ENCODE data around the gene CREB1.

The CREB1 gene

DNA sequence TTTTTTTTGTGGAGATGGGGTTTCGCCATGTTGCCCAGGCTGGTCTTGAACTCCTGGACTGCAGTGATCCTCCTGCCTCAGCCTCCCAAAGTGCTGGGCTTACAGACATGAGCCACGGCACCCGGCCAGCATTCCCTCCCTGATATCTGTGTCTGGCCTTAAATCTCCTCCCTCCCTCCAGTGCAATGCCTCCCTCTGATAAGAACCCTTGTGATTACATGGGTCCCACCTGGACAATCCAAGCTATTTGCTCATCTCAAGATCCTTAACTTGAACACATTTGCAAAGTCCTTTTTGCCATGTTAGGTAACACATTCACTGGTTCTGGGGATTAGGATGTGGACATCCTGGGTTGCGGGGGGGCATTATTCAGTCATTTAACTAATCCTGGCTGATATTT, 40.5 kb upstream of the CREB1 start:
- TF ChIP-seq, protein P1, sequence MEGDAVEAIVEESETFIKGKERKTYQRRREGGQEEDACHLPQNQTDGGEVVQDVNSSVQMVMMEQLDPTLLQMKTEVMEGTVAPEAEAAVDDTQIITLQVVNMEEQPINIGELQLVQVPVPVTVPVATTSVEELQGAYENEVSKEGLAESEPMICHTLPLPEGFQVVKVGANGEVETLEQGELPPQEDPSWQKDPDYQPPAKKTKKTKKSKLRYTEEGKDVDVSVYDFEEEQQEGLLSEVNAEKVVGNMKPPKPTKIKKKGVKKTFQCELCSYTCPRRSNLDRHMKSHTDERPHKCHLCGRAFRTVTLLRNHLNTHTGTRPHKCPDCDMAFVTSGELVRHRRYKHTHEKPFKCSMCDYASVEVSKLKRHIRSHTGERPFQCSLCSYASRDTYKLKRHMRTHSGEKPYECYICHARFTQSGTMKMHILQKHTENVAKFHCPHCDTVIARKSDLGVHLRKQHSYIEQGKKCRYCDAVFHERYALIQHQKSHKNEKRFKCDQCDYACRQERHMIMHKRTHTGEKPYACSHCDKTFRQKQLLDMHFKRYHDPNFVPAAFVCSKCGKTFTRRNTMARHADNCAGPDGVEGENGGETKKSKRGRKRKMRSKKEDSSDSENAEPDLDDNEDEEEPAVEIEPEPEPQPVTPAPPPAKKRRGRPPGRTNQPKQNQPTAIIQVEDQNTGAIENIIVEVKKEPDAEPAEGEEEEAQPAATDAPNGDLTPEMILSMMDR (IDR thresholded peaks at IDR 0.05; ENCODE audit: poor library complexity, severe bottlenecking) = no peak

DNA sequence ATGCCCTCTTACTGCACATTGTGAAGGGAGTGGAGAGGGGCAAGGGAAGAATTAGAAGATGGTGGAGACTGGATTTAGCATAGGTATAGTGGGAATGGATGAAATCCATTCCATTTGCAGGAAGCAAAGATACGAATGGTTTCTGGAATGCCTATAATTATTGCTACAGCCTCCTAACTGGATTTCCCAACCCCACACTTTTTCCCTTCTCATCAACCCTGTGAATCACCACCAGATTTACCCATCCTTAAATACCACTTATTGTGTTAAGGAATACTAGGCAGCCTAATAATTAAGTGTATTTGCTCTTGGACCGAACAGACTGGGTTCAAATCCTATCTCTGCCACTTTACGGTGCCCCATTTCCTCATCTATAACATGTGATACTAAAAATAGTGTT, 39.3 kb upstream of the CREB1 start:
- Histone ChIP-seq H3K36me3 (ENCODE audit: low read depth) (no peaks in the 10 kb centered on the region), H3K4me1 (ENCODE audit: insufficient read depth, poor library complexity, severe bottlenecking) (peaks cover 15% of the 10 kb centered on the region), H3K9me3 (ENCODE audit: severe bottlenecking) (no peaks in the 10 kb centered on the region), H3K27me3 (ENCODE audit: insufficient read depth, poor library complexity, severe bottlenecking) (no peaks in the 10 kb centered on the region), H3K4me3 (ENCODE audit: severe bottlenecking) (no peak overlapping the region), H3K27ac (ENCODE audit: poor library complexity, severe bottlenecking) (no peak overlapping the region)
- no peak for DNase-seq (ENCODE audit: low spot score)
- TF ChIP-seq, protein P1 (IDR thresholded peaks at IDR 0.05; ENCODE audit: poor library complexity, severe bottlenecking) = no peak
- no peak for ATAC-seq (ENCODE audit: low read depth)

More for the DNA sequence above, 40.5 kb upstream of the CREB1 start:
- no peak for ATAC-seq (ENCODE audit: low read depth)
- H3K27ac ChIP-seq (ENCODE audit: poor library complexity, severe bottlenecking) = peak overlapping the region; percentile 55
- peaks cover 15% of the 10 kb centered on the region for H3K4me1 ChIP-seq (ENCODE audit: insufficient read depth, poor library complexity, severe bottlenecking)
- no peaks in the 10 kb centered on the region for H3K36me3 ChIP-seq (ENCODE audit: low read depth)
- DNase-seq (ENCODE audit: low spot score) = no peak
- H3K4me3 ChIP-seq (ENCODE audit: severe bottlenecking) = no peak overlapping the region
- no peaks in the 10 kb centered on the region for H3K27me3 ChIP-seq (ENCODE audit: insufficient read depth, poor library complexity, severe bottlenecking)
- H3K9me3 ChIP-seq (ENCODE audit: severe bottlenecking) = no peaks in the 10 kb centered on the region

DNA sequence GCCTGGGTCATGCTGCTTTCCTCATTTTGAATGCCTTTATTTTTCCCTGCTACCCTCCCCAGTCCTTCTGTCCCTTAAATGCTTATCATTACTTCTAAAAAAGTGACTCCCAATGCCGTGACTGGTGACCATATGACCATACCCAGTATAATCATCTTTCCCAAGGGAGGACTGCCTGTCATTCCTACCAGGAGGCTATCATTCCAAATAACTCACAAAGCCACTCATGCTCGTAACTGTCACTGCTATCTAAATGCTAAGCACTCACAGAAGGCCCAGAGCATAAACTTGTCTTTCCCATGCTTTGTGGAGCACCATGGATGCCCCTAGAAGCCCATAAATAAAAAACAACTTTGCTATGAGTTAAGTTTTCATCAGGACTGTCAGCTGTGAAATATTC, 38.7 kb upstream of the CREB1 start:
- Histone ChIP-seq H3K4me1 (ENCODE audit: insufficient read depth, poor library complexity, severe bottlenecking) (peaks cover 15% of the 10 kb centered on the region), H3K4me3 (ENCODE audit: severe bottlenecking) (no peak overlapping the region), H3K27ac (ENCODE audit: poor library complexity, severe bottlenecking) (no peak overlapping the region), H3K9me3 (ENCODE audit: severe bottlenecking) (no peaks in the 10 kb centered on the region), H3K36me3 (ENCODE audit: low read depth) (no peaks in the 10 kb centered on the region), H3K27me3 (ENCODE audit: insufficient read depth, poor library complexity, severe bottlenecking) (no peaks in the 10 kb centered on the region)
- TF ChIP-seq, protein P1 (IDR thresholded peaks at IDR 0.05; ENCODE audit: poor library complexity, severe bottlenecking) = no peak
- ATAC-seq (ENCODE audit: low read depth) (no peak), DNase-seq (ENCODE audit: low spot score) (no peak)

DNA sequence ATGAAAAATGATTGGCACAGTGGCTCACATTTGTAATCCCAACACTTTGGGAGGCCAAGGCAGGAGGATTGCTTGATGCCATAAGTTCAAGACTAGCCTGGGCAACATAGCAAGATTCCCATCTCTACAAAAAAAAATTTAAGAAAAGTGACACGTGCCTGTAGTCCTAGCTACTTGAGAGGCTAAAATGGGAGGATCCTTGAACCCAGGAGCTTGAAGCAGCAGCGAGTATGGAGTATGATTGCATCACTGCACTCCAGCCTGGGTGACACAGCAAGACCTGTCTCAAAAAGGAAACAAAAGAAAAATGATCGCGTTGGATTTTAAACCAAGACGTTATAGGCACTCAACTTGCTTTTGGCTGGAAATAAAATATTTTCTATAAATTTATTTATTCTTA, 37.8 kb upstream of the CREB1 start:
- no peaks in the 10 kb centered on the region for H3K9me3 ChIP-seq (ENCODE audit: severe bottlenecking)
- no peak overlapping the region for H3K4me3 ChIP-seq (ENCODE audit: severe bottlenecking)
- DNase-seq (ENCODE audit: low spot score) (no peak), ATAC-seq (ENCODE audit: low read depth) (no peak)
- H3K4me1 ChIP-seq (ENCODE audit: insufficient read depth, poor library complexity, severe bottlenecking) = peaks cover 15% of the 10 kb centered on the region
- H3K27ac ChIP-seq (ENCODE audit: poor library complexity, severe bottlenecking) = no peak overlapping the region
- no peaks in the 10 kb centered on the region for H3K36me3 ChIP-seq (ENCODE audit: low read depth)
- TF ChIP-seq, protein P1 (IDR thresholded peaks at IDR 0.05; ENCODE audit: poor library complexity, severe bottlenecking) = no peak
- H3K27me3 ChIP-seq (ENCODE audit: insufficient read depth, poor library complexity, severe bottlenecking) = no peaks in the 10 kb centered on the region

DNA sequence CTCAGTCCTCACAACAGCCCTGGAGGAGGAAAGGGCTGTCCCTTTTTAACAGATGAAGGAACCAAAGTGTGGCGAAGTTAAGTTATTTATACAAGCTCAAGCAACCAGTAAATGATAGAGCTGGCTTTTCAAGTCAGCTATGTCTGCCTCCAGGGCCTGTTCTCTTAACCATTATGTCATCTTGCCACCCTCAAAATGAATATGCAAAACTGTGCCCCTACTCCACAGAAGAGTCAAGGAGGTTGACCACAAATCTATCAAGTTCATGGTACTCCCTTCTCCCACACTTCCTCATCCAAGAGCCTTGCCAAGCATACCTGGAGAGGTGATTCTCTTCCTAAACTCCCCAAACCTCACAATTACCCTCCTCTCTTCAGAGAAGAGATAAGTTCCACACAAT, 37.3 kb upstream of the CREB1 start:
- Histone ChIP-seq H3K9me3 (ENCODE audit: severe bottlenecking) (no peaks in the 10 kb centered on the region), H3K36me3 (ENCODE audit: low read depth) (no peaks in the 10 kb centered on the region), H3K4me3 (ENCODE audit: severe bottlenecking) (no peak overlapping the region), H3K27ac (ENCODE audit: poor library complexity, severe bottlenecking) (no peak overlapping the region), H3K4me1 (ENCODE audit: insufficient read depth, poor library complexity, severe bottlenecking) (peaks cover 15% of the 10 kb centered on the region), H3K27me3 (ENCODE audit: insufficient read depth, poor library complexity, severe bottlenecking) (no peaks in the 10 kb centered on the region)
- TF ChIP-seq, protein P1 (IDR thresholded peaks at IDR 0.05; ENCODE audit: poor library complexity, severe bottlenecking) = no peak
- DNase-seq (ENCODE audit: low spot score) (no peak), ATAC-seq (ENCODE audit: low read depth) (no peak)

Measured in RWPE2 (cell line).